DND-41 (cell line): ENCODE results near the gene SGO2.

Experiments
- ATAC-seq: fragments of 200-7000 bp; cut with Tn5 transposase; 3 replicates; pipeline ENCODE4 v1.9.1; 2021; ENCODE audit warnings: low read depth; ENCODE audit not compliant: insufficient read depth
- DNase-seq: peaks from one replicate; pipeline ENCODE4 v3.0.0-alpha.2; 2020
- H2AFZ ChIP-seq: 2 replicates; pipeline ENCODE4 v1.6.0; 2012; ENCODE audit warnings: low read depth, low read length
- H3K27ac ChIP-seq: 2 replicates; pipeline ENCODE4 v1.5.1; 2012; ENCODE audit warnings: low read length, inconsistent platforms
- H3K27me3 ChIP-seq: fragments of 200-600 bp; sonication (generic); 2 replicates; pipeline ENCODE4 v1.6.0; 2012; ENCODE audit warnings: low read length, mild to moderate bottlenecking, inconsistent platforms; ENCODE audit not compliant: insufficient read depth, poor library complexity
- H3K36me3 ChIP-seq: 2 replicates; pipeline ENCODE4 v1.5.1; 2012; ENCODE audit warnings: low read length, inconsistent platforms; ENCODE audit not compliant: insufficient read depth
- H3K4me1 ChIP-seq: 2 replicates; pipeline ENCODE4 v1.5.1; 2012; ENCODE audit warnings: mild to moderate bottlenecking, low read length; ENCODE audit not compliant: insufficient read depth
- H3K4me2 ChIP-seq: 2 replicates; pipeline ENCODE4 v1.6.0; 2012; ENCODE audit warnings: mild to moderate bottlenecking, moderate library complexity, low read length, inconsistent platforms; ENCODE audit not compliant: insufficient read depth
- H3K4me3 ChIP-seq, 2 experiments: fragments of 200-600 bp in 1 of 2; shearing (Covaris generic) in 1 of 2; 2 replicates each; pipeline ENCODE4 v1.5.1; 2012 to 2016; ENCODE audit warnings: inconsistent platforms in 2 of 2, low read length in 2 of 2, mild to moderate bottlenecking in 2 of 2, low read depth in 1 of 2, moderate library complexity in 1 of 2
- H3K79me2 ChIP-seq: 2 replicates; pipeline ENCODE4 v1.6.0; 2012; ENCODE audit warnings: low read length, inconsistent platforms; ENCODE audit not compliant: insufficient read depth
- H3K9ac ChIP-seq: 2 replicates; pipeline ENCODE4 v1.6.0; 2012; ENCODE audit warnings: low read depth, mild to moderate bottlenecking, inconsistent platforms, low read length, moderate library complexity
- H3K9me3 ChIP-seq: 2 replicates; pipeline ENCODE4 v1.5.1; 2012; ENCODE audit warnings: low read length, moderate library complexity, mild to moderate bottlenecking, inconsistent platforms; ENCODE audit not compliant: insufficient read depth, severe bottlenecking
- H4K20me1 ChIP-seq: 2 replicates; pipeline ENCODE4 v1.6.0; 2012; ENCODE audit warnings: low read length; ENCODE audit not compliant: insufficient read depth
- EZH2 ChIP-seq: IDR thresholded peaks from 3 replicates; pipeline ENCODE4 v1.6.1; 2012; ENCODE audit warnings: borderline replicate concordance, low read depth, mild to moderate bottlenecking, moderate library complexity, low read length, inconsistent platforms; ENCODE audit not compliant: severe bottlenecking
- TF ChIP-seq, protein P1 (sequence below): IDR thresholded peaks from 2 replicates; pipeline ENCODE4 v1.5.1; 2012; ENCODE audit warnings: borderline replicate concordance, low read length, moderate library complexity, mild to moderate bottlenecking; ENCODE audit not compliant: poor library complexity, severe bottlenecking; ENCODE audit errors: extremely low read depth

SGO2 gene

DNA sequence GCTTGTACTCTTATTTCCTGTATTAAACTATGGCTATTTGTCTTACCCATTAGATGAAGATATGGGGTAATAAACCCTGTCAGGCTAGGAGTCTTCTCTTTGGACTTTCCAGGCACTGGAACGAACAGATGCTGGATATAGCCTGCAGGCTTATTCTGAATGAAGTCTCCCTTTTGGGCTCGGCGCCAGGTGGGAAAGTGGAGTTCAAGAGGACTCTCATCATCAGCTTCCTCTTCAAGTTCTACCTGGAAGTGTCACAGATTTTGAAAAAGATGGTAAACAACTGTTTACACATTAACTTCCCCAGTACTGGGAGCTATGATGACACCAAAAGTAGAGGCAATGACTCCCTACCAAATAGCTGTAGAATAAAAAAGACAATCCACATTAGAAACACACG lies 87.7 kb downstream of the SGO2 start:
- H3K27me3 ChIP-seq, result peaks cover 6% of the 10 kb centered on the region
- no peak overlapping the region for H2AFZ ChIP-seq
- DNase-seq (no peak), ATAC-seq (no peak)
- no peak overlapping the region for H3K27ac ChIP-seq
- H3K79me2 ChIP-seq, result no peaks in the 10 kb centered on the region
- H4K20me1 ChIP-seq, result no peaks in the 10 kb centered on the region
- no peaks in the 10 kb centered on the region for H3K36me3 ChIP-seq
- no peak overlapping the region for H3K4me3 ChIP-seq
- H3K9me3 ChIP-seq, result no peaks in the 10 kb centered on the region
- no peak overlapping the region for H3K9ac ChIP-seq
- H3K4me2 ChIP-seq, result no peak overlapping the region
- no peaks in the 10 kb centered on the region for H3K4me1 ChIP-seq
- TF ChIP-seq, protein P1, sequence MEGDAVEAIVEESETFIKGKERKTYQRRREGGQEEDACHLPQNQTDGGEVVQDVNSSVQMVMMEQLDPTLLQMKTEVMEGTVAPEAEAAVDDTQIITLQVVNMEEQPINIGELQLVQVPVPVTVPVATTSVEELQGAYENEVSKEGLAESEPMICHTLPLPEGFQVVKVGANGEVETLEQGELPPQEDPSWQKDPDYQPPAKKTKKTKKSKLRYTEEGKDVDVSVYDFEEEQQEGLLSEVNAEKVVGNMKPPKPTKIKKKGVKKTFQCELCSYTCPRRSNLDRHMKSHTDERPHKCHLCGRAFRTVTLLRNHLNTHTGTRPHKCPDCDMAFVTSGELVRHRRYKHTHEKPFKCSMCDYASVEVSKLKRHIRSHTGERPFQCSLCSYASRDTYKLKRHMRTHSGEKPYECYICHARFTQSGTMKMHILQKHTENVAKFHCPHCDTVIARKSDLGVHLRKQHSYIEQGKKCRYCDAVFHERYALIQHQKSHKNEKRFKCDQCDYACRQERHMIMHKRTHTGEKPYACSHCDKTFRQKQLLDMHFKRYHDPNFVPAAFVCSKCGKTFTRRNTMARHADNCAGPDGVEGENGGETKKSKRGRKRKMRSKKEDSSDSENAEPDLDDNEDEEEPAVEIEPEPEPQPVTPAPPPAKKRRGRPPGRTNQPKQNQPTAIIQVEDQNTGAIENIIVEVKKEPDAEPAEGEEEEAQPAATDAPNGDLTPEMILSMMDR, result no peak
- no peak for TF ChIP-seq EZH2

DNA sequence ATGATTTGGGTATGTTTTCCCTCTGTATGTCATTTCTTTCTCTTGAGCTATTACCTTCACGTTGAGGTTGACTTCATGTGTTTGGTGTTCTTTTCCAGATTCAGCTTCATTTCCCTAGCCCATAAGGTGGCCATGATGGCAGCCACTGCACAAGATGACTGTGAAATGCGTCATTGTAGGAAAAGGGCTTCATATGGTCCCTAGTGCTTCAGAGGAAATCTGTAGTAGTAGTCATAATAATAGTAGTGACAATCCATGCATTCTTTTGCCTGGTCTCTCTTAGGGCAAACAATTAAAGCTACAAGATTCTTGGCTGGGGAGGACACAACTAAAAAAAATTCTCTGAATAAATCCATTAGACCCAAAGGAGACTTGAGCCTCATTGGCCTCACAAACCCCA lies 88.2 kb downstream of the SGO2 start:
- no peak for DNase-seq
- H3K79me2 ChIP-seq, result no peaks in the 10 kb centered on the region
- H3K4me1 ChIP-seq, result no peaks in the 10 kb centered on the region
- H3K9ac ChIP-seq, result no peak overlapping the region
- no peaks in the 10 kb centered on the region for H3K36me3 ChIP-seq
- no peak overlapping the region for H3K4me3 ChIP-seq
- H2AFZ ChIP-seq, result no peak overlapping the region
- H3K27me3 ChIP-seq, result peaks cover 6% of the 10 kb centered on the region
- H3K4me2 ChIP-seq, result no peak overlapping the region
- TF ChIP-seq EZH2, result no peak
- TF ChIP-seq, protein P1, result no peak
- H3K9me3 ChIP-seq, result no peaks in the 10 kb centered on the region
- ATAC-seq, result no peak
- no peak overlapping the region for H3K27ac ChIP-seq
- H4K20me1 ChIP-seq, result no peaks in the 10 kb centered on the region

DNA sequence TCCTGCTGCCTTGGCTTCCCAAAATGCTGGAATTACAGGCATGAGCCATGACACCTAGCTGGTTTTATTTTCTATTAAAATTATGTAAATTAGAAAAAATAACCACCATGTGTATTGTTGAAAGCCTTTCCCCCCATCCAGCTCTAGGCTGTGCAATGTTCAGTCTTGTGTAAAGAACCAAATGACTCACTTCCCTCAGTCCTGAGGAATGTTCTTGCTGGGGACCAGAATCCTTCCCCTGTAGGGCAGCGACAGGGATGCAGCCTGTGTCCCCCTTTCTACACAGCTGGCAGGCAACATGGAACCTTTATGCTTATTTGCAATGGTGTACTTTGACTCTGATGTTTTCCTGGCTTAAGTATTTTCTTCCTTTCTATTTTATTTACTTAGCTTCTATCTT lies 89.2 kb downstream of the SGO2 start:
- H3K9me3 ChIP-seq, result no peaks in the 10 kb centered on the region
- no peak overlapping the region for H3K9ac ChIP-seq
- H3K4me1 ChIP-seq, result no peaks in the 10 kb centered on the region
- H3K36me3 ChIP-seq, result no peaks in the 10 kb centered on the region
- H3K79me2 ChIP-seq, result no peaks in the 10 kb centered on the region
- no peak overlapping the region for H2AFZ ChIP-seq
- no peak for TF ChIP-seq EZH2
- TF ChIP-seq, protein P1, result no peak
- H3K4me3 ChIP-seq, result no peak overlapping the region
- ATAC-seq (no peak), DNase-seq (no peak)
- H3K27ac ChIP-seq, result no peak overlapping the region
- no peak overlapping the region for H3K4me2 ChIP-seq
- H4K20me1 ChIP-seq, result no peaks in the 10 kb centered on the region
- H3K27me3 ChIP-seq, result peaks cover 9% of the 10 kb centered on the region

DNA sequence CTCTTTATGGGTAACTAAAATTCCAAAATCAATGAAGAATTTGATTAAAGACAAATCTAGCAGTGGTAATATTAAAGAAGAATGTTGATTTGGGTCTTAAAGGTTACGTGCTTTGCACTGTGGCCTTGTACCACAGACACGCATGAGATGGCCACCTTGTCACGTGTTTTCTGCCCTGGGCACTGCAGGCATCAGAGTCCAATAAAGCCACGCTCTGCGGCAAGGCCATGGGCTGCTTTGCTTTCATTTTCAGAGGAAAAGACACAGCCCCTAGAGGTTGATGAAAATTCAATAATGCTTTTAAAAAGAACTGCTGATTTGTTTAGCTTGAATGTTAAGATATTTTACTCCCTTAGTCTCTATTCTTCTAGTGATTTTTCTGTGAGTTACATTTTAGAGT lies 90.2 kb downstream of the SGO2 start:
- ATAC-seq (no peak), DNase-seq (no peak)
- Histone ChIP-seq H3K9ac (no peak overlapping the region), H3K4me1 (no peaks in the 10 kb centered on the region), H3K36me3 (no peaks in the 10 kb centered on the region), H3K27ac (no peak overlapping the region), H3K4me3 (no peak overlapping the region), H3K27me3 (peaks cover 9% of the 10 kb centered on the region), H3K9me3 (no peaks in the 10 kb centered on the region), H3K4me2 (no peak overlapping the region), H3K79me2 (no peaks in the 10 kb centered on the region), H4K20me1 (no peaks in the 10 kb centered on the region), H2AFZ (no peak overlapping the region)
- TF ChIP-seq, protein P1, result no peak
